ENCODE measurements around the gene GOLT1A.

GOLT1A gene

DNA sequence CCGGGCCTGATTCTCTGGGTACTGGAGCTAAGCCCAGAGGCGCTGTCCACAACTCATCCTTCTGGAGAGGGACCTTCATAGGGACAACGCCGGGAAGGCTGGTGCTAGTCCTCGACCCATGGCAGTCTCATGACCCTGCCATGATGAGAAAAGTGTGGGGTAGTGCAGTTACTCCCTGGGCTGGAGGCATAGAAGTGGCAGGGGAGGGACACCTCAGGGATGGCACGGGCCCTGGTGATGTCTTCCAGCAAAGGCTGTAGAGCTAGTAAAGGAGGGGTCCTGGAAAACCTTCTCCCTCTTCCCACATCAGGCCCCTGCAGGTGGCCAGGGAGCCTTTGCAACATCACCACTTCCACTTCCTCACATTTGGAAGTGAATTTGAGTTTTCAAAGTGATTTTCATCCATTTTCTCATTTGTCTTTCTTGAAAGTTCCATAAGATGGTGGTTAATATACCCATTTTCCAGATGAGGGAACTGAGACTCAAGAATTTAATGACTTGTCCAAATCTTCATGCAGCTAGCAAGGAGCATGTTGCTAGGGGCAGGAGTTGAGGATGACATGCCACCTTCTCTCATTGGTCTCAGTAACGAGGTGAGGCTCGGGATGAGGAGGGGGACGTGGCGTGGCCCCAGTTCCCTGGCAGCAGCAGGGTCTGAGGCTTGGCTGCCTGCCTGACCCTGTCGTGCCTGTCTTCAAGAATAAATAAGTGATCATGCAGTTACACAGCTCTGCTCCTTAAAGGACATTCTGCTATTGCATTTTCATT lies 3.3 kb upstream of the GOLT1A start:
- no peak for DNase-seq

DNA sequence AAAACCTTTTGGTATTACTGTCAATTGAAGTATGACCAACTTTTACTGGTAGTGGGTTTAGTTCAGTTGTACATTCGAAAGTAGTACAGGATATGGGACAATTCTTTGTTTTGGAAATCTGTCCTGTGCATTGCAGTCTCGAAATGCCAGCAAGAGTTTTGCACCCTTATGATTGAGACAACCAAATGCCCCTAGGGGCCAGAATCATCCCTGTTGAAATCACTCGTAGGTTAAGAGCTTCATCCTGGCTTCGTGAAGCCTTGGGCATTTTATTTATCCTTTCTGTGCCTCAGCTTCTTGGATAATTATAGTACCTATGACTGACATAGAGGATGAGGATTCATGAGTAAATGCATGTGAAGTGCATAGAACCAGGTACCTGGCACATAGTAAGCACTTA lies 2.4 kb upstream of the GOLT1A start:
- DNase-seq, result no peak

DNA sequence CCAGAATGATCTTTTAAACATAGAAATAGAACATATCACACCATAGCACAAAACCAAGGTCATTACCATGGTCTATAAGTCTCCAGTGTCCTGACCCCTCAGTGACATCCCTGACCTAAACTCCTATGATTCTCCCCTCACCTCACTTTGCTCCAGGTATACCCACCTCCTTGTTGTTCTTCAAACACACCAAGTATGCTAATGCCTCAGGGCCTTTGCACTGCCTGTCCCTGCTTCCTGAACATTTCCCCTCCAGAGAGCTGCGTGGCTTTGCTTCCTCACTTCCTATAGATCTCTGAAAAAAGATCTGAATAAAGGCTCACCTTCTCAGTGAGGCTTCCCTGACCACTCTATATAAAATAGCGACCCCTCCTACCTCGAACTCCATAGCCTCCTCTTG lies 1.1 kb downstream of the GOLT1A start:
- no peak for DNase-seq

DNA sequence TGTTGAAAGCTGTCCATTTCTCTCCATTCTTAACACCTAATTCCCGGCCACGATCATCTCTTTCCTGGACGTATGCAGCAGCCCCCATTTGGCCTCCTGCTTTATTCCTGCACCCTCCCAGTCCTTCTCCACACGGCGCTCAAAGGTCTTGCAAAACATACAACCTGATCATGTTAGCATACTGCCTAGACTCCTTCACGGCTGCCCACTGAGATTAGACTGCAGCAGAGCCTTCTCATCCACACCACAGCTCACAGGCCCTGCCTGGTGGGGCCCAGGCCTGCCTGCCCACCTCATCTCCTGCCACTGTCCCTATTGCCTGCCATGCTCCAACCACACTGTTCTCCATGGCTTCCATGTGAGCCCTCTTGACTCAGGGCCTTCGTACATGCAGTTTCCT lies 2.7 kb downstream of the GOLT1A start:
- DNase-seq, result no peak

DNA sequence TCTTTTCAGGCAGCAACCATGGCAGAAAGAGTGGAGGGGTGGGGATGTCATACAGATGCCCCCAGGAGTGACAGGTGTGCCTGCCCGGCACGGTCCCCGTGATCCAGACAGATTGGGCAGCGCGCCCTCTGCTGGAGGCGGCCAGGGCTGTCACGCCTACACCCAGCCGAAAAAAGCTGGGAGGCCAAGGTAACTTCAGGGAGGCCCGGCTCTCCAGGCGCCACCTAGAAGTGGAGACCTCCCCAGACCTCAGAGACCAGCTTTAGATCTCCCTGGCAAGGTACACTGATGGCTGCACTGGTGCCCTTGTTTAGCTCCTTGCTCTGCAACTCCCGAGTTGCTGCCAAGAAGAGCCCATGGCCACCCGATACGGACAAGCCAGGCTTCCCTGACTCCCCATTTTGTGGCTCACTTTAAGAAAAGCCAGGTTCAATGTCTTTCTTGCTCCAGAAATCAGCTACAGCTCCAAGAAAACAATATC lies 6.6 kb downstream of the GOLT1A start:
- DNase-seq, result peak; percentile 30

DNA sequence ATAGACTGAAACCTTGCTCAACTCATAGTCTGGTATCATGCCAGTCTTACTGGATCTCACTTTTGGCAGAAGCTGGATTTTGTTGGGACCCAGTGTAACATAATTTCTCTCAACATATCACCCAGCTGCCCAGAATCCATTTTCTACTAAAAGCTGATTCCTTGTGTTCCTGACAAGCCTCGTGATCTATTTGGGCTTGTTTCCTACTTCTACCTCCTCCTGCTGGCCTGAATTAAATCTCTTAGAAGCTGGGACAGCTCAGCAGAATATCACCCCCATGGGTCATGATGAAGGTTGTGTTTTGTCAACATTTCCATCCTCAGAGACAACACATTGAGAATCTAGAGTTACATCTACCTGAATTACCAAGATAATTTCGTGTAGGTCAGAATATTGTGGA lies 7.7 kb downstream of the GOLT1A start:
- no peak for DNase-seq

DNA sequence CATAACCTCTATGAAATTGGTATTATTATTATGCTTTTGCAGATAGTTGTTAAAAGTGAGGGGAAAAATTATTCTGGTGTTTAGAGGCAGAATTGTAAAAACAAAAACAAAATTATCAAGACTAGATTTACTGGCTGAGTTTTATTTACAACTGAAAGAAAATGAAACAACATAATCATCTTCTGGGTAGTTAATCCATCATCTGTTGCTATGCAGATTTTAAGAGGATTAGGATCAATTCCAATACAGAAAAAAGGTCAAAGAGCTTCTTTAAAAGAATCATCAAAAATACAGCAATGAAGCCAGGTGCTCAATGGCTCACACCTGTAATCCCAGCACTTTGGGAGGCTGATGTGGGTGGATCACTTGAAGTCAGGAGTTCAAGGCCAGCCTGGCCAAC lies 8.3 kb downstream of the GOLT1A start:
- no peak for DNase-seq

DNA sequence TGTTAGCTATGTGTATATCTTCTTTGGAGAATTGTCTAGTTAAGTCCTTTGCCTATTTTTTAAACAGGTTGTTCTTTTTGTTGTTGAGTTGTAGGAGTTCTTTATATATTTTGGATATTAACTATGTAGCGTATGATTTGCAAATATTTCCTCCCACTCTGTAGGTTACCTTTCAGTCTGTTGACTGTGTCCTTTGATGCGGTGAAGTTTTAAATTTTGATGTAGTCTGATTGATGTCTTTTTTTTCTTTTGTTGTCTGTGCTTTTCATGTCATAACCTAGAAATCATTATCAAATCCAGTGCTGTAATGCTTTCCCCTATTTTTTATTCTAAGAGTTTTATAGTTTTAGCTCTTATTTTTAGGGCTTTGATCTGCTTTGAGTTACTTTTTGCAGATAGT lies 8.8 kb downstream of the GOLT1A start:
- no peak for DNase-seq

DNA sequence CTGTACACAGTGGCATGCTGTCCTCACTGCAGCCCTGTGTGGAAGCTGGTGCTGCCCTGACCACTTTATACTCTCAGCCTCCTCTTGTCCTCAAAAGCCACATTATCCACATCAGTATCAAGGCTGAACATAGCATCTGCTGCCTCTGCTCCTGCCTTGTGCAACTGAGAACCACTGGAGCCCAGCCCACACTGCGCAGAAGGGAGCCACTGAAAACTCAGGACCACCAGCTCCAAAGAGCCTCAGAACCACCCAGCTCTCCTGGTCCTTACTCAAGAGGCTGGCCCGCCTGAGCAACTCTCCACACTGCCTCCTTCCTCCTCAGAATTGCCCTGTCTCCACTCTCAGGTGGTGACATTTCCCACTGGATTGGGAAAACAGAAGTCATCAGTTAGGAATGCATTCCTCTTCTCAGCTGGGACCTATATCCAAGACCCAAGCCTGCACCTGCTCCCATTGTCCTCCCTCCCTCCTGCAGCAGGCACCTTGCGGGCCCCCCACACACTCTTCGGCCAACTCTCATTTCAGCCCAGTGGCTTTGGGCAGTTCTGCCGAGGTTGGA lies 10.5 kb downstream of the GOLT1A start:
- DNase-seq, result no peak

DNA sequence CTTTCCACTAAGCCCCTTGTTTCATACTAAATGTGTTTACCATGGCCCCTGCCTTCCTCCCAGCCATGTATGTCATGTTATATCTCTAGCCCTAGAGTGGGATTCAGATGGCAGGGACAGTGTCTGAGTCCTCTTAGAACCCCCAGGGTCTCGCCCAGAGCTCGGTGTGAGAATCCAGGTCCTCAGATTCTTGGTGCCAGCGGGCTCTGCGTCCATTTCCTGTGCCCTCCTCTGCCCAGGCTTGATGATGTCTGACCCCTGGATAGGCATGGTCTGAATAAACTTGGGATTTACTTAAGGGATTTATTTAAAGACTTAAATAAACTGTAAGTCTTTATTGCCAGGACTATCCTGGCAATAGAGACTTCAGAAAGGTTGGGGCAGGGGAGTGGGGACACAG lies 11.3 kb downstream of the GOLT1A start:
- DNase-seq, result no peak

DNA sequence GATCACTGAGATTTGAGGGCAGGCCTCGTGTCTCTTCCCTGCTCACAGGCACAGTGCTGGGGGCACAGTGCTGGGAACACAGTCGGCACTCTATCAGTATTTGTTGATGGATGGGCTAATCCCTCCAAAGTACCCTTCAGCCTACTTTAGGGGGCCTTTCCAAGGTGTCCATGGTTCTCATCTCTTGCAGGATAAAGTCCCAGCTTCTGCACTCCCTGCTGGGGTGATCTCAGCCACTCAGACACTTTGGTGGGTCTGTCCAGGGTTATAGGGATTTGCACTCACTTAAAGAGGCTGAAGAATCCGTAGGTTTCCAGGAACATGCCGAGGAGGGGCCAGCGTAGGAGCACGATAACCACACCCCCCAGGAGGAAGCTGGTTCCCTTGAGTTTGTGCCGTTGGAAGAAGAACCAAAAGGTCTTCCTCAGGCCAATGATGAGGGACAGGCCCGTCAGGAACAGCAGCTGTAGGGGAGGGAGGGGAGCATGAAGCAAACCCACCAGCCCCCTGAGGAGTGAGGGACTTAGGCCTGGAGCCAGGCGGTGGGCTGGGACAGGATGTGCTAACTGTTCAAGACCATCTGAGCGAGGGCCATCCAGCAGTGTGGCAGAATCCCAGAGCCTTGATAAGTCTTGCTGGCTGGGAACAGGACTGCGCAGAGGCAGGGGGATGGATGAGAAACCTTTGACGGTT lies 12.3 kb downstream of the GOLT1A start:
- DNase-seq, result no peak

DNA sequence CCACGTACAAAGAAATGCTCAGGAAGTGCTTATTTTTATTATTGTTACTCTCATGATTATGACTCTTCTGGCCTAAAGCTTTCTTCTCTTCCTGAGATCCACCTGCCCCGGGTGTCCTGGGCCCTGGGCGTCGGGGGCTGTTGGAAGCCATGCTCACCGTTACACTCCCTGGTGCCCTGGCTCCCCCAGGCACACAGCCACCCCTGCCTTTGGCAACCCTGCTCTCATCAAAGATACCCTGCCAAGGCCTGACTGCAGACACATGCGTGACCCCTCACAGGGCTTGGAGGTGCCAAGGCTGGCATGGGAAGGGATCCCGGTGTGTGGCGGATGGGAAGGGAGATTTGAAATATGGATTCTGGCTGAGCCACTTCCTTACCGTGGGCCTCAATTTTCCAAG lies 14.2 kb downstream of the GOLT1A start:
- no peak for DNase-seq

DNA sequence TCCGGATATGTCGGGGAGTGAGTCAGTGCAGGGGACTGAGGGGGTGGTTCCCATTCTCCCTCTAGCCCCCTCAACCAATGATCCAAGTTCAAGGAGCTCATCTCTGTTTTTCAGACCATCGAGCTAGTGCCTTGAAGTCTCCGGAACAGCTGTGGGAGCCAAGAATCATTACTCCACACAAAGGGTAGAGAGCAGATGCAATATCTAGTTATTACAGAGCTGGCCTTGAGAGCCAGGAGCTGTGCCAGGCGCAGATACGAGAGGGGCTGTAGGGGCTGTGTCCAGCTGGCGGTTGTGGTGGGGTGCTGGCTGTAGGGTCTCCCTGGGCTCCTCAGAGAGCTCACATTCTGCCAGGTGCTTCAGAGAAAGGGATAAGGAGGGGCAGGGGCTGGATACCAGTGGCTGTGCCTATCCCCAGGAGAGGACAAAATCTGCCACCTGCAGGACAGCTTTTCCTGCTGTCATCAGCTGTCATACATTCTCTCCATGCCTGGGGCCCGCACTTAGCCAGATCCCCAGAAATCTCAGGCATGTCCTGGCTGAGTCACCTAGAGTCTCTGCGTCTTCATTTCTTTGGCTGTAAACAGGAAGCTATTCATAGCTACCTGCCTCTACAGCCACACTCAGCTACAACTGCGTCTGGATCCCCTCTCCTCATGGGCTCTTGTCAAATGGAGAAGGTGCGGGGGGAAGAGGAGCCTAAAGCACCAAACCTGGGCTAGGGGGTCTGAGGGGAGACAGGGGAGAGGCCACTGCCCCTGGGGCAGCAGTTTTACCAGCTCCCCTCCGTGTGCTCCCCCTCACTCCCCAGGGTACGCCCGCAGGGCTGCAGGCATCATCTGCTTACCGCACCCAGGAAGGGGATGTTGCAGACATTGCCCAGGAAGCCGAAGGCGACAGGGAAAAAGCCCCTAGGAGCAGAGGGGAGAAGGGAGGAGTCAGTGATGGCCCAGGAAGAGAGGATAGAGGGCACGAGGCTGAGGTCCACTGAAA lies 15.1 kb downstream of the GOLT1A start:
- DNase-seq, result peak; percentile 35

DNA sequence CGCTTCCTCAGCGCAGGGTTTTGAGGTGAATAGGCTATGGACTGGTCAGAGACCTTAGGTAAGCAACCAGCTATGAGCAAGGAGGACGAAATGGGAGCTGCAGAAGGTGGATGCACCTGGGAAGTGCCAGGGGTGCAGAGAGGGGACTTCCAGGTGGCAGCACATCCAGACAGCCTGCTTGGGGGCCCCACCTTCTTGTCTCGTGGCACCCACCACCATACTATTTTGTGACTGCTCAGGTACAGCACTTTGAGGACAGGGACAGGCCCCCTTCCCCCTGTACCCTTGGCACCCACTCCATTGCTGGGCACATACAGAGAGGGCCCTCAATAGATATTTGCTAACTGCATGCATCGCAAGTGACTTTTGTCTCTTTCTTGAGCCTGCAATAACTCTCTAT lies 16.7 kb downstream of the GOLT1A start:
- DNase-seq, result no peak

DNA sequence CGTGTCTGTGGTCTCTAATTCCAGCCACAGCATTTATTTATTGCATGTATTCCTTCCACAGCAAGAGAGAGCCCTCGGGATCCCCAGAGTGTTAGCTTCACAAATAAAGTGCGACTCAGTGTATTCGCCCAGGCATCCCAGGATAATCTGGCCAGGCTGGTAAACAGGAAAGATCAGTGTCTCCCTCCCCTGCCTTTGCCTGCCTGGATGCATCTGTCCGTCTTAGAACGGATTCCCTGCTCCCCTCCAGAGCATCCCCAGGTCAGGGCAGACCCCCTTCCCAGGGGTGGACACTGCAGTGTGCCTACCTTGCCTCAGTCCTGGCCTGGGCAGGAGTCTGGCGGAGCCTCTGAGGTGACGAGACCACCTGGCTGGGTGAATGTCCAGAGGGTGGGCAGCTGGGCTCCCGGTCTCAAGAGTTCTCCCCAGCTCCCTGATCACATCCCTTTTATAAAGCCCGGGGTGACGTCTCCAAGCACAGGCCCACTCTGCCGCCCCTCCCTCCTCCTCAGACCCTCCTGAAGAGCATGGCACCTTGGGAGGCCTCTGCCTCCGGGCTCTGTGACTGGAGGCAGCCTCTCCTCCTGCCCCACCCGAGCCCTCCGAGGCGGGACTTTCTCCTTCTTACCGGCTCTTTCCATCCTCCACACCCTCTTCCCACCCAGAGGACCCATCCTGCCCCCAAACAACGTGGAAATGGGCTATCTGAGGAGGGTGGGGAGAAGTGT lies 17.6 kb downstream of the GOLT1A start, which contains the start of gene KISS1:
KISS1 (minus strand) TSS at position 424 of the 728 bp plus-strand sequence. CDS start 3,615 bp downstream, outside the sequence.
- DNase-seq, result no peak

DNA sequence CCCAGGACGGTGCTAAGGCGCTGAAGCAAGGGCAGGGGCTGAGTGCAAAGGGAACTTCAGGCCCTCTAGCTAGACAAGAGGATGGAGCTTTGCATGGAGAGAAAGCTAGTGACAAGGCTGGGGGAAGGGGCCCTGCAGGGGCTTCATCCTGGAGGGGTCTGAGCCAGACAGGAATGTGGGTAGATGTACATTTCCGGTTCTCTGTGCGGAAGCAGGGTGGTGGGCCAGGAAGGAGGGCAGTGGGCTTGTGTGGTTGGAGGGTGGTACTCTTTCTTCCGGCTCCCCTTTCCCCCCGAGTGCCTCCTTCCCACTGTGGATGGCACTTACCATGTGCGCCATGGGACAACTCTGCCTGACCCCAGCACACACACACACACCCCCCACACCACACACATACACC lies 19.0 kb downstream of the GOLT1A start:
- DNase-seq, result no peak

DNA sequence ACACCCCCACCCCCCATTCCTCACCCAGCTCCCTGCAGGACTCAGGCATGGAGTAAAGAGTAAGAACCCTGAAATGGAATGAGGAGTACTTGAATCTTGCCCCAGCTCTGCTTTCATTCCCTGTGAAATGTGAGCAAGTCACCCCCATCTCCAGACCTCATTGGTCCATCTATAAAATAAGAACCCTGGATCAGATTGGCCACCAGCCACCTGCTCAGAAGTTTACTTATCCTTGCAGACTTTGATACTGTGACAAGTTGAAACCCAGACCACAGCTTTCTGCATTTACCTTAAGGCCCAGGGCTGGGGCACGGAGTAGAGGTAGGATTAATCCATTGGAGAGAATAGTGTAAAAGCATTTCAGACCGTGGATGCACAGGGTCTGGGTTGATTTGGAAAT lies 19.7 kb downstream of the GOLT1A start:
- DNase-seq, result no peak

DNA sequence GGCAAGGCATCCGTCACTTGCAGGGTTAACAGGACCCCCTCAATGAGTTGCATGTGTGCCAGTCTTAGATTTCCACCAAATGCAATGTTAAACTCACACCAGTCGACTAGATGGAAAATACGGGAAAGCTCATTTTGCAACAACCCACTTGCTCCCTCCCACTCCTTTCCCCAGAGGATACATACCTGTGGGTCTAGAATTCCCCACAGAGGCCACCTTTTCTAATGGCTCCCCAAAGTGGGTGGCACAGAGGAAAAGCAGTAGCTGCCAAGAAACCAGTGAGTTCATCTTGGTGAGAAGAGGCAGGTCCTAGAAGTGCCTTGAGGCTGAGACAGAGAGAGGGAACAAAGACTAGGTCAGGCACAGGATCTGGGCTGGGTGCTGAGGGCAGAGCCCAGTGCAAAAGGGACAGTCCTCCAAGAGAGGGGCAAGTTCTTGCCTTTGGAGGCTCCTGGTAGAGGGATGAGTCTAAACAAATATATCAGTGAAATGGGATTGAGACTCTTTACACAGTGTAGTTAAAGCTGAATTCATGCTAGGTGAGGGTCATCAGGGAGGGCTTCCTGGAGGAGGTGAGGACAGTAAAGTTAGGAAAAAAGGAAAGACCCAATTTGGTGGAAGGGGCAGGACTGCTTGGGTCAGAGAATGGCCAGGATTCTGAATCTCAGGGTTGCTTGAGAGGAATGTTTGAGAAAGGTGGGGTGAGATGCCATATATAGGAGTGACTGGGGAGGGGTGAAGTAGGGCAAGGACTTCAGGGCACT lies 21.0 kb downstream of the GOLT1A start:
- no peak for DNase-seq

DNA sequence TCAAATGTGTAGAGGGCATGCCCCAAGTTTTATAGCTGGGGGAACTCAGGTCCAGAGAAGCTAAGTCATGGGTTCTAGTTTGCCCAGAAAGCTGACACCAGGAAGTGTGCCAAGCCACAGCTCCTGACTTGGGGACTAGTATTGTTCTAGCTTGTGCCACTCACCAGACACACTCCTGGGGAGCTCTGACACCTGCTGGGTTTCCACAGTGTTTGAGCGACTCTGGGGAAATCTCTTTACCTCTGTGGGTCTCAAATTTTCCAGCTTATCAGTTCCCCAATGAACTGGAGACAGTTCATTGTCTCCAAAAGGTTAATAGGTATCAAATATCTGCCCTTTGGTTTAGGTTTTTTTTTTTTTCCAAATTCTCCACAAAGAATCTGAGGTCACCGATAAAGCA lies 21.7 kb downstream of the GOLT1A start:
- no peak for DNase-seq

DNA sequence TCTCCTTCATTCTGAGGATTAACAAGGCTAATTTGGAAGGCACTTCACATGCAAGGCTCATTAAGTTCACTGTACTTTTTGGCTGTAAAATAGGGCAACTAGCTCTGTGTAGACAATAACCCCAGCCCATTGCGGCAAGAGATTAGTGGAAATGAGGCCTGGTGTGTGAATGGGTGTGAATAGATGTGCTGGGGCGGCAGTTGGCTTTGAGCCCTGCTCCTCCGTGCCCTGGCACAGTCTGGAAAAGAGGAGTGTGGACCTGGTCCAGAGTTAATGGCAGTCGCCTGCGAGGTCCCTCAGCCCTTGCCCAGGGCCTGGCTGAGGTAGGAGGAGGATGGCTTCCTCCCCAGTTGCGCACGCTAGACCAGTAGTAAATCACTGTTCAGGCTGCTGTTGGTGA lies 22.3 kb downstream of the GOLT1A start:
- DNase-seq, result peak; percentile 75

All from NCI-H1105 treated with DMSO at 0.1 percent for 48 hours (cell line).